OCI-LY3 (cell line): ENCODE measurements around the gene ITGA4.

Source experiments
- EZH2phosphoT487 ChIP-seq: fragments of 200-600 bp; shearing (Covaris generic); IDR thresholded peaks from 2 replicates; pipeline ENCODE4 v1.6.1; 2018; ENCODE audit warnings: antibody characterized with exemption, mixed run types, low read depth
- TF ChIP-seq, protein P1 (sequence below): fragments of 200-600, 300-600 bp; sonication (generic); IDR thresholded peaks from 2 replicates; pipeline ENCODE4 v1.5.1; 2014; ENCODE audit warnings: antibody characterized with exemption, low read length, low read depth

DNA sequence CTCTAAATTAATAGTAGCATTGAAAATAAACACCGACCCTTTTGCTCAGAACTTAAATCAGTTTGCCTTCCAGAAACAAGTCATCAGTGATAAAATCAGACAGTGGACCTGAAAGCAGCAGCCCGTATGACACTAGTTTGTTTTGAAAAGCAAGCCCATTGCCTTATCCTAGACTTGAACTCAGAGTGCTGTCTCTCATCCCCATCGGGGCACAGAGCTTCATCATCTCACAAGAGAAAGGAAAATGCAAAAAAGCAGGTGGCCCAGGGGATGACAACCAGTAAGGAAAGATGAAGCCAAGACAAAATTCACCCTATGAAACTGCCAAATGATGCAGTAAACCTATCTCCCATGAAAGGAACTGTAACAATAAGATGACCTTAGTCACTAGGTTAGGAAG is 128.5 kb downstream of the ITGA4 start:
- TF ChIP-seq, protein P1, sequence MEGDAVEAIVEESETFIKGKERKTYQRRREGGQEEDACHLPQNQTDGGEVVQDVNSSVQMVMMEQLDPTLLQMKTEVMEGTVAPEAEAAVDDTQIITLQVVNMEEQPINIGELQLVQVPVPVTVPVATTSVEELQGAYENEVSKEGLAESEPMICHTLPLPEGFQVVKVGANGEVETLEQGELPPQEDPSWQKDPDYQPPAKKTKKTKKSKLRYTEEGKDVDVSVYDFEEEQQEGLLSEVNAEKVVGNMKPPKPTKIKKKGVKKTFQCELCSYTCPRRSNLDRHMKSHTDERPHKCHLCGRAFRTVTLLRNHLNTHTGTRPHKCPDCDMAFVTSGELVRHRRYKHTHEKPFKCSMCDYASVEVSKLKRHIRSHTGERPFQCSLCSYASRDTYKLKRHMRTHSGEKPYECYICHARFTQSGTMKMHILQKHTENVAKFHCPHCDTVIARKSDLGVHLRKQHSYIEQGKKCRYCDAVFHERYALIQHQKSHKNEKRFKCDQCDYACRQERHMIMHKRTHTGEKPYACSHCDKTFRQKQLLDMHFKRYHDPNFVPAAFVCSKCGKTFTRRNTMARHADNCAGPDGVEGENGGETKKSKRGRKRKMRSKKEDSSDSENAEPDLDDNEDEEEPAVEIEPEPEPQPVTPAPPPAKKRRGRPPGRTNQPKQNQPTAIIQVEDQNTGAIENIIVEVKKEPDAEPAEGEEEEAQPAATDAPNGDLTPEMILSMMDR, result no peak
- no peak for TF ChIP-seq EZH2phosphoT487
